IPS DF 4.7 (cell line): ENCODE measurements around the gene UGT8.
A peak's percentile ranks its signal among the peaks of the same experiment; 100 is the strongest.

Source experiments
- DNase-seq: peaks from one replicate; pipeline ENCODE4 v3.0.0-alpha.2; 2013; ENCODE audit warnings: low spot score; ENCODE audit errors: extremely low read depth

The UGT8 gene

GRCh38 chr4:114691865-114692264 is 93.3 kb downstream of the UGT8 start:
- DNase-seq, result no peak

- no peak for DNase-seq
Measured at GRCh38 chr4:114692958-114693357, 94.4 kb downstream of the UGT8 start.

GRCh38 chr4:114694770-114695169 is 96.2 kb downstream of the UGT8 start:
- DNase-seq, result peak; percentile 9

GRCh38 chr4:114698231-114698630 is 99.6 kb downstream of the UGT8 start:
- DNase-seq, result no peak

- no peak for DNase-seq
Measured at GRCh38 chr4:114701491-114701890, 102.9 kb downstream of the UGT8 start.

- no peak for DNase-seq
Measured at GRCh38 chr4:114717432-114717831, 118.8 kb downstream of the UGT8 start.

GRCh38 chr4:114725066-114725465 is 126.5 kb downstream of the UGT8 start:
- no peak for DNase-seq

GRCh38 chr4:114727461-114727860 is 128.9 kb downstream of the UGT8 start:
- DNase-seq, result no peak
